GM19240 (cell line): ENCODE results near the gene MBD3L2.
"Not testable (repeated sequence)": the region's sequence is repeated elsewhere in the genome, so short reads cannot be mapped to it uniquely, and the experiment has no call there.

Experiments used
- DNase-seq: peaks from one replicate; pipeline ENCODE4 v3.0.0; 2011; ENCODE audit warnings: low spot score; ENCODE audit not compliant: insufficient read length

The MBD3L2 gene

GRCh38 chr19:7059977-7060376 lies 10.9 kb downstream of the MBD3L2 start:
- not testable (repeated sequence) for DNase-seq

- DNase-seq: no peak
These were observed 14.2 kb downstream of the MBD3L2 start for GRCh38 chr19:7063339-7063738.

GRCh38 chr19:7063764-7064418 lies 14.8 kb downstream of the MBD3L2 start:
- DNase-seq: no peak

GRCh38 chr19:7067122-7067521 lies 18.0 kb downstream of the MBD3L2 start:
- DNase-seq: not testable (repeated sequence)

- no peak for DNase-seq
These were observed 18.6 kb downstream of the MBD3L2 start for GRCh38 chr19:7067716-7068115.

- no peak for DNase-seq
These were observed 19.5 kb downstream of the MBD3L2 start for GRCh38 chr19:7068599-7068998.

- DNase-seq: peak; percentile 84
These were observed 20.2 kb downstream of the MBD3L2 start, which contains the start of gene ZNF557 for GRCh38 chr19:7069042-7069903. Gene ZNF557, plus strand, starts transcription at chr19:7069703. Its CDS starts 5,372 bp downstream, at chr19:7075075.

- DNase-seq: no peak
These were observed 20.7 kb downstream of the MBD3L2 start for GRCh38 chr19:7069904-7070226.

GRCh38 chr19:7072541-7072940 lies 23.4 kb downstream of the MBD3L2 start:
- no peak for DNase-seq

- DNase-seq: no peak
These were observed 25.7 kb downstream of the MBD3L2 start for GRCh38 chr19:7074705-7075282.

- DNase-seq: no peak
These were observed 27.0 kb downstream of the MBD3L2 start for GRCh38 chr19:7076151-7076550.

- DNase-seq: no peak
These were observed 28.9 kb downstream of the MBD3L2 start for GRCh38 chr19:7078008-7078407.

GRCh38 chr19:7083076-7083956 lies 34.2 kb downstream of the MBD3L2 start:
- DNase-seq: no peak

- no peak for DNase-seq
These were observed 39.9 kb downstream of the MBD3L2 start for GRCh38 chr19:7088999-7089398.

- no peak for DNase-seq
These were observed 49.0 kb downstream of the MBD3L2 start for GRCh38 chr19:7098096-7098495.

GRCh38 chr19:7098701-7099596 lies 49.8 kb downstream of the MBD3L2 start:
- DNase-seq: peak; percentile 77

- no peak for DNase-seq
These were observed 50.4 kb downstream of the MBD3L2 start for GRCh38 chr19:7099597-7099921.
